GM10847 (cell line): ENCODE data around the gene LRRC26.

ENCODE experiments used
- POLR2A ChIP-seq: IDR thresholded peaks from 2 replicates; pipeline ENCODE4 v1.6.1; 2011; ENCODE audit not compliant: insufficient read length; ENCODE audit errors: extremely low read depth

The LRRC26 gene

DNA sequence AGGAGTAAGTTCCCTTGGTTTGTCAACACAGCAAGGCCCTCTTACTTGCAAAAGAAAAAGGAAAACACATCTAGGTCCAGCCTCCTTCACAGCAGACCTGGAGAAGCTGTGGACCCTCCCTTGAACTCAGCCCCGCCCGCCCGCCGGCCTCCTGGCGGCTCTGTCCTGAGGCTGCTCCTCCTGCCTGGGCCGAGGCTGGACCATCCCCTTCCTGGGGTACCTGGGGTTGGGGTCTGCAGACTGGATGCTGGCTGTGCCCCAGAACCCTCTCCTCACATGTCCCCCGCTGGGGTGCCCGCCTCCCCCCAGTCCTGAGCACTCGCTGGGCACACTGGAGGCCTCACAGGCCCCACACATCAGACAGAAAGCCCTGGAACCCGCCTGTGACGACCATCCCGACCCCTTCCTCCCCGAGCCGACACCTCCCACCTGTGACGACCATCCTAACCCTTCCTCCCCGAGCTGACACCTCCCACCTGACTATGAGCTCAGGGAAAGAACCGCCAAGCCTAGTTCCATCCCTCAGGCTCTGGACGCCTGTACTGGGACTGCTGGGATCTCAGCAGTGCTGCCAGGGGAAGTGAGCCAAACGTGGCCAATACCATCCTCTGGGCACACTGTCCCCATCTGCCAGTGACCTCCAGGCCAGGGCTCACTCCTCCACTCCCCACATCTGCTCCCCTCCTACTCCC is 9.2 kb upstream of the LRRC26 start:
- no peak for TF ChIP-seq POLR2A

DNA sequence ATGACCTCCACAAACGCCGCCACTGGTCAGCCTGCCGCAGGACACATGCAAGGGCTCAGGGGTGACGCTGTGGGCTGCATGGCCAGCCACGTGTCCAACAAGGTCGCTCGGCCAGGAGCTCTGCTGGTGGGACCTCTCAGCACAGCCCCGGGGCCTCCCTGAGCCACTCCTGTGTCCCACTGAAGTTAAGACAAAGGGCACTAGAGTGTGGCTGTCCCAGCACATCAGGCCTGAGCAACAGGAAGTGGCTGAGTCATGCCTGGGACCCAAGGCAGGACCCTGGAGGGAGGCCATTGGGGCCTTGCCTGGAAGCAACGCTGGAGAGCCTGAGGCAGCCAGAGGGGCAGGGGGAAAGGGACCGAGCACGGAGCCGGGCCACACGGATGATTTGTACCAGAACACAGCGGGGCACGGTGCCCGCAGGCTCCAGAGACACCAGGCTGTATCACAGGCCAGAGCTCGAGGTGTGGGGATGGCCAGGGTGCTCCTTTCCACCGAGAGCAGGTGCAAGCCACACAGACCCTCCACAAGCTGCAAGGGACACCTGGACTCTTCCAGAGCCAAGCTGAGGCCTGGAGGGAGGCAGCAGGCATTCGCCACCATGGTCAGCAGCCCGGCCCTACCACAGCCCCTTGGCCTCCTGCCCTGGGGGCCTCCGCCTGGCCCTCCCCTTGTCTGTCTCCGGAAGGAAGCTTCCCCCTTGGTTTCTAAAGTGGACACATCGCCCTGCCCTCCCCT is 8.5 kb upstream of the LRRC26 start:
- TF ChIP-seq POLR2A = no peak

DNA sequence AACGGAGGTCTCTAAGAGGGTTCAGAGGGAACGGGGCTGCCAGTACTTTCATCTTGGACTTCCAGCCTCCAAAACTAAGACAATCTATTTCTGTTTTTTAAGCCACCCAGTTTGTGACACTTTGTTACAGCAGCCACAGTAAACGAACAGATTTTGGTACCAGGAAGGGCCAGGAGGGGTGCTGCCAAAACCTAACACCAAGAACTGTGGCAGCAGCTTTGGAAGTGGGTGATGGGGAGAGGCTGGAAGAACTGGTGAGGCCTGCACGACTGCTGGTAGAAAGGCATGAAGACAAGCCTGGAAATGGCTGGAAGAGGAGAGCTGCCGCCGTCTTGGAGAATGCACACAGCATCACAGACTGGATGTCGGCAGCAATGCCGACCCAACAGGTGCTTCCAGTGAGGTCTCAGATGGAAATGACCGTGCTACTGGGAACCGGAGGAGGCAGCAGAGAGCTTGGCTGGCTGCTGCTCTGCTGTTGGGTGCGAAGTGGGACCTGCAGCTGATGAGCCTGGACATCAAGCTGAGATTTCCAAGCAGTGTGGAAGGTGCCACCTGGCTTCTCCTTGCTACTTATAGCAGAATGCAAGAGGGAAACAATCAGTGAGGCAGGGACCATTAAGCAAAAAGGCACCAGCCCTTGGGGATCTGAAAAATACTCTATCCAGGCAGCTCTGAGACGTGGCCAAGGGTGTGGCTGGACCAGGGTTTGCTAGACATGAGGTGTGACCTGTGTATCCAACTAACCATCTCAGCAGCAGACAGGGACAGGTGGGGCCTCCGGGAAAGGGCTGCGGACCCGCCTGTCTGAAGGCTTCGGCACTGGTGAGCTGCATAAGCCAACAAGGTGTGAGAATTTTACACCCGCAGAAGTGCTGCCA is 6.7 kb upstream of the LRRC26 start:
- no peak for TF ChIP-seq POLR2A

DNA sequence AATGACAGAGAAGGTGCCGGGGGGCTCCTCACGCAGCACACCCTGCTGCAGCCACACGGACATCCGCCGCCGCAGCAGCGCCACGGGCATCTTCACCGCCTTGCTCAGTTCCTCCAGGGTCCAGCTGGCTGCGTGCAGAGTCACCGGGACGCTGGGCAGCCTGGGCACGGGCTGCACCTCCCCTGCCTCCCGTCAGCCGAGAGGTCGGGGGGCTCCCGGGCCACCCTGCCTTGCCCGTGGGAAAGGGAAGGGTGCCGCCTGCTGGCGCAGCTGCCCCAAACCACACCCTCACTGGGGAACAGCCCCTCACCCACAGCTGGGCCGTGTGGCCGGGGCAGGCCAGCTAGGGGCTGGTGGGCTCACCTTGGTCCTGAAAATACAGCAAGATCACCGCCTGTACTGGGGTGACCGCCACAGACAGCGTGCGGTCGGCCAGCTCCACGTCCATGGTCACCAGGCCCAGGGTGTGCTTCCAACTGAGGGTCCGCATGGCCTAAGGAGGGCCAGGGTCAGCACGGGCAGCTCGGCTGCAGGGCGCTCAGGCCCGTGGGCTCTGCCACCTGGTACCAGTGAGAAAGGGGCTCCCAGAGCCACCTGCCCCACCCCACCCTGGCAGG is 5.6 kb upstream of the LRRC26 start:
- TF ChIP-seq POLR2A = no peak

DNA sequence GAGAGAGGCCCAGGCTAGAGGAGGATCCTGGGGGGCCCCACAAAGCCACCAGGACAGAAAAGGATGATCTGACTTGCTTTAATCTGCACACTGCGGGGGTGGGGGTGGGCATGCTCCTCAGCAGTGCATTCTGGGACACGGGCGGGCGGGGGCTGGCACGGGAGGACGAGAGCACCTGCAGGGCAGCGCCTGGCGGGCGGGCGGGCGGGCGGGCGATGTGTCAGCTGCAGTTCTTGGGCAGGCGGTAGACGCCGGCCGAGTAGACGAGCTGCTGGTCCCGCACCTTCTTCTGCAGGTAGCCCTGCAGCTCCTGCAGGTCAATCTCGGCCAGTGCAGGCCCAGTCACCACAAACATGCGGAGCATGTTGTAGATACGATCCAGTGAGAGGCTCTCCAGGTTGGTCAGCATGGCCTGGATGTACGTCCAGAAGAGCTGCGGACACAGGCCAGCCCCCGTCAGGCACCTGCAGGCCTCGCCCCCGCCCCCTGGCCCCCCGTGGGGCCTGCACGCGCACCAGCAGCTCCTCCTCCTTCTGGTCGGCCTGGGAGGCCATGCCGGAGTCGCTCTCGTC is 5.0 kb upstream of the LRRC26 start:
- TF ChIP-seq POLR2A = no peak

DNA sequence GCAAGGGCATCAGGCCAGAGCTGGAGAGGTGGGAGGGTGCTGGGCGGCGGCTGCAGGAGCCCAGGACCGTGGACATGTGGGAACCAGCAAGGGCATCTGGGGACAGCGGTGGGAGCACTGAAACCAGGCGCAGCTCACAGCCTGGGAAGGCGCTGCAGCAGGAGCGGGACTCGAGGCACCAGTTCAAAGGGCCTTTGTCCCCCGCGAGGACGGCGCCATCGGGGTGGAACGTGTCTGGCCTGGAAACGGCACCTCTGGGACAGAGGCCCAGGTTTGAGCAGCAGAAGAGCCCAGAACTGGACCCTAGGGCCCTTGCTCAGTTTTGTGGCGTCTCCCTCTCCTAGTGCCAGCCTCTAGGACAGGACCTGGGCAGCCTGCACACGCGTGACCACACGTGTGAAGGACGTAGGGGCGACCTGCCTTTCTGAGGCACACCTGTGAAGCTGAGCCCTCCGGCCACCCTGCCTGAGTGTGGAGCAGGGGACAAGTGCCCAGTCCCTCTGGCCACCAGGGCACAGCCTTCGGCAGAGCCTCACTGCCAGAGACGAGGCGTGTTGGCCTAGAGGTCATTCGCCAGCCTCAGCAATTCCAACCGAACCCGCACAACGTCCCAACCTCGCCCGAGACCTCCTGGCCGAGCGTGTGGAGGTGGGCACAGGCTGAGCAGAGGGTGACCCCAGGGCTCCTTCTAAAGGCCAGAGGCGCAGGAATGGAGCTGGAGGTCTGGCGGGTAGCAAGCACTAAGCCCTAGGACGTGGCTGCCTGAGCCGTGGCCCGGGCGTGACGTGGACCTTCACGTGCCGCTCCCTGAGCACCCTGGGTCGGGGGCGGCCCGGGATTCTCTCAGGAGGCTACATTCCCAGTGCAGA is 4.2 kb upstream of the LRRC26 start:
- TF ChIP-seq POLR2A = no peak

DNA sequence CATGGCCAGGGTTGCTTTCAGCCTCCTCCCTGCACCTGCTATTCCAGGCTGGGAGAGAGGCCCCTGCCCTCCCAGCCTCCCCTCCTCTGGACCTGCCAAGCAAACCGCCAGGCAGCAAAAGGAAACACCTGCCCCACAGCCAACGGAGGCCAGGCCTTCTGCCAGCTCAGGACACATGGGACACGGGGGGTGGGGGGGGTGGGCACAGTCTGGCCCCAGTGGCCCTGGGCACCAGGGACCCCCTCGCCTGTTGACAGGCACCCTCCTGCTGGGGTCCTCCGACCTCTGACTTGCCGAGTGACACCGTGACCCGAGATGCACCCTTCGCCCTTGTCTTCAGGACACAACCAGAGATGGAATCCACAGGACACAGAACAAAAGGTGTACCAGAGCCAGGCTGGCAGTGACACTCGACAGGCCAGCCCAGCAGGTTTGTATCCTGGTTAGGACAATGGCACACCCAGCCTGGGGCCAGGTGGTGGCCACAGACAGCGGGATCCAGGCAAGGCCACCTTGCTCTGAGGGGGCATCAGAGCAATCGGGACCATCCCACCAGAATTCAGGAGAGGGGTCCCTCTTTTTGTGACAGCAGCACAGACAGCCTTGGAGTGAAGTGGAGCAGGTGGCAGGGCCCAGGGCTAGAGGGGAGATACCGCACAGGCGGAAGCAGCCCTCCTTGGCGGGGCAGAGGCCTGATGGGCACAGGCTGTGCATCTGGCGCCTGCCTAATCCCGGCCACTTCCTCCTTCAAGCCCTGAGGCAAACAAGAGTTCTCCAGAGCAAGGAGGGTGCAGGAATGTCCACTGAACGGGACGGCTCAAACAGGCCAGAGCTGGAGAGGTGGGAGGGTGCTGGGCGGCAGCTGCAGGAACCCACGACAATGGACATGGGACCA is 3.3 kb upstream of the LRRC26 start:
- no peak for TF ChIP-seq POLR2A

DNA sequence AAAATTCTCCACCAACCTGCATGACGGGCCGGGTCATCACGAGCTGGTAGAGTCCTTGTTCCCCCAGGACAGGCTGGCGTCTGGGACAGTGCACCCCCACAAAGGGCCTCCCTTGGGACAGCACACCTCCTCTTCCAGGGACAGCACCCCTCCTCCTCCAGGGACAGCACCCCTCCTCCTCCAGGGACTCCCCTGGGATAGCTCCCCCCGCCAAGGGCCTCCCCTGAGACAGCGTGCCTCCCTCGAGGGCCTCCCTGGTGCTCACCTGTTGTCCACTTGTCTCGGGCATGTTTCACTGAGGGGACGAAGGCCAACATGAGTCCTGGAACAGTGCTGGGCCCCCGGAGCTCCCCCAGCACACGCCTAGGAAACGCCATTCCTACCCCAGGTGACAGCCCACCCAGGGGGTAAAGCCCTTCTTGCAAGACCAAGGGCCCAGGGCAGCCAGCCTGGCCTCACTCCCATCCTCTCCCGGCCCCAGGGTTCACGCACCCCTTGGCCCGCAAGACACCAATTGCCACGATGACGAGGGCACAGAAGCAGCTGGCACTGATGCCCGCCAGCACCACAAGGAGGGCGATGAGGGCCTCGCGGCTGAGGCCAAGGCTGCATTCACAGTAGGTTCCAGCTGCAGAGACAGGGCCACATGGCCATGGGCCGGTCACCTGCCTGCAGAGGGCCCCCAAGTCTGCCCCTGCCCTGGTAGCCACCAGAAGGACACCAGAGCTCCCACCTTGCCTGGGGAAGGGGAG is 1.5 kb upstream of the LRRC26 start:
- no peak for TF ChIP-seq POLR2A

DNA sequence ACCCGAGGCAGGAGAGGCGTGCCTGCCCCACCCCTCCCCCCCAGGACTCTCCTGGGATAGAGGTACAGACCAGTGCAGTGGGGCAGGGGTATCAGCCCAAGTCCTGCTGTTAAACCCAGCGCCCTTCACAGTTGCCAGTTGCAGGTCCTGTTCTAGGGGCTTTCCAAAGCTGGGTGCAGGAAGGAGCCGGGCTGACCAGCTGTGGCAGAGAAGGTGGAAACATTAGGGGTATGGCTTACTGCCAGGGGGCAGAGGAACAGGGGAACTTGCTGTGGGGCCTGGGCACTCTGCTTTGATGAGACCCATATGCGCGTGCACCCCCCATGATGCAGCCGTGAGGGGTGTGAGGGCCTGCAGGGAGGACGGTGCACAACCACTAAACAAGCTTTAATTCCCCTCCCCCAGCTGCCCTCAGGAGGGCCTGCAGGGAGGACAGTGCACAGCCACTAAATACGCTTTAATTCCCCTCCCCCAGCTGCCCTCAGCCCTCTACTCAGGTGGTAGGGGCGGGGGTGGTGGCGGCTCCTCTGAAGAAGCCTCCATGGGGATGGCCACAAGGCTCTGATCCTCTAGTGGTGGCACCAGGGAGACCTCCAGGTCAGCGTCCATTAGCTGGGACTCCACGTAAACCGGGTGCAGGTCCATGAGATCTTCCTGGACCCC is 766 bp upstream of the LRRC26 start:
- TF ChIP-seq POLR2A = no peak

DNA sequence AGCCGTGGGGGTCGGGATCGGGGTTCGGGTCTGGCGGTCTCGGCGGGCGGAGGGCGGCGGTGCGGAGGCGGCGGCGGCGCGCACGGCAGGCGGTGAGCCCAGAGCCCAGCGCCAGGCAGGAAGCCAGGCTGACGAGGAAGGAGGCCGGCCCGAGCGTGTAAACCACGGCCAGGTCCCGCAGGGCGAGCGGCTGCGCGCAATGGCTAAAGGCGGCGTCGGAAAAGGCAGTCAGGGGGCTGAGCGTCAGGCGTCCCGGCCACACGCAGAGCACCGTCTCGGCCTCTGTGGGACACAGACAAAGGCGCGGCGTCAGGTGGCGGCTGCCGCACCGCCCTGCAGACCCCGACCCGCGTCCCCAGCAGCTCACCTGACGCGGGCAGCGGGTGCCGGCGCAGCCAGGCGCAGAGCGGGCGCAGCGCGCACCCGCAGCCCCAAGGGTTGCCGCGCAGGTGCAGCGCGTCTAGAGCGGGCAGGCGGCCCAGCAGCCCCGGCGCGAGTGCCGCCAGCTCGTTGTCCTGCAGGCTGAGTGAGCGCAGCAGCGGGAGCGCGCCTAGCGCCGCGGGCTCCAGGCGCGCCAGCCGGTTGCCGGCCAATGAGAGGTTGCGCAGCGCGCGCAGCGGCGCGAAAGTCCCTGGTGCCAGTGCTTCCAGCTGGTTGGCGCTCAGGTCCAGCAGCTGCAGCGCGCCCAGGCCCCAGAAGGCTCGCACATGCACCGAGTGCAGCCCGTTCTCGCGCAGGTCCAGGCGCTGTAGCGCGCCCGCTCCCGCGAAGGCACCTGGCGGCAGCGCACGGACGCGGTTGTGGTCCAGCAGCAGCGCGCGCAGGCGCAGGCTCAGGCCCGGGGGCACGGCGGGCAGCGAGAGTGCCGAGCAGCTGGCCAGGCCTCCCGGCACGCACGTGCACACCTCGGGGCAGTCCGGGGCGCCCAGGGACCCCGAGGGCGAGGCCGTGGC is 671 bp downstream of the LRRC26 start:
- TF ChIP-seq POLR2A = no peak

DNA sequence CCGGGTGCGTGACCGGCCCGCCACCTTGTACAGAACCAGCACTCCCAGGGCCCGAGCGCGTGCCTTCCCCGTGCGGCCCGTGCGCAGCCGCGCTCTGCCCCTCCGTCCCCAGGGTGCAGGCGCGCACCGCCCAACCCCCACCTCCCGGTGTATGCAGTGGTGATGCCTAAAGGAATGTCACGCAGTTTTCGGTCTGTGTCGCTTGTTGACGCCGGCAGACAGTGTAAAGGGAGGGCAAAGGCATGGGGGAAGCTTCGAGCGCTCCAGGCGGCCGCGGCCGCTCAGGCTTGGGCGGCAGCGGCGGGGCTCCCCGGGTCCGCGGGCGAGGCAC is 1.3 kb downstream of the LRRC26 start:
- no peak for TF ChIP-seq POLR2A
